M059J (cell line): ENCODE measurements around the gene DTNA. TPM values are rescaled to one million over a fixed set of nuclear protein-coding genes. Genes with fewer than 3 reads are reported as not detected.
"Not testable (repeated sequence)": the region's sequence is repeated elsewhere in the genome, so short reads cannot be mapped to it uniquely, and the experiment has no call there.

ENCODE experiments used
- DNase-seq: peaks from one replicate; pipeline ENCODE4 v3.0.0-alpha.2; 2012; ENCODE audit warnings: low read depth
- total RNA-seq: library from RNA; depleted of rRNA; stranded (reverse); fragments of >200 nt; shearing (Covaris generic); gene quantifications from 2 replicates; pipeline ENCODE4 v1.2.3, GENCODE V29; 2014

DTNA gene
- total RNA-seq, 1 experiment from 2014 or later: 3.0 TPM

DNA sequence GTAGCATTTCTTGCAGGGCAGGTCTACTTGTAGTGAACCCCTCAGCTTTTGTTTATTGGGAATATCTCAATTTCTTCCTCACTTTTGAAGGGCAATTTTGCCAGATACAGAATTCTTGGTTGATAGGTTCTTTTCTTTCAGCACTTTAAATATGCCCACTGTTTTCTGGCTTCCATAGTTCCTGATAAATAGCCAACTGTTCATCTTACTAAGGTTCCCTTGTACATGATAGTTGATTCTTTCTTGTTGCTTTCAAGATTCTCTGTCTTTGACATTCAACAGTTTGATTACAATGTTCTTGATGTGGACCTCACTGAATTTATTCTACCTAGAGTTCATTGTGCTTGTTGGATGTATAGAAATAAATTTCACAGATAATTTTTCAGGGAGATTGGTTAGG, 183.1 kb downstream of the DTNA start:
- DNase-seq: no peak

- no peak for DNase-seq
Measured at GRCh38 chr18:34901299-34901698, 191.2 kb downstream of the DTNA start.

- DNase-seq: no peak
Measured at GRCh38 chr18:34904994-34905393, 194.9 kb downstream of the DTNA start.

- DNase-seq: not testable (repeated sequence)
Measured at GRCh38 chr18:34906985-34907384, 196.9 kb downstream of the DTNA start.

DNA sequence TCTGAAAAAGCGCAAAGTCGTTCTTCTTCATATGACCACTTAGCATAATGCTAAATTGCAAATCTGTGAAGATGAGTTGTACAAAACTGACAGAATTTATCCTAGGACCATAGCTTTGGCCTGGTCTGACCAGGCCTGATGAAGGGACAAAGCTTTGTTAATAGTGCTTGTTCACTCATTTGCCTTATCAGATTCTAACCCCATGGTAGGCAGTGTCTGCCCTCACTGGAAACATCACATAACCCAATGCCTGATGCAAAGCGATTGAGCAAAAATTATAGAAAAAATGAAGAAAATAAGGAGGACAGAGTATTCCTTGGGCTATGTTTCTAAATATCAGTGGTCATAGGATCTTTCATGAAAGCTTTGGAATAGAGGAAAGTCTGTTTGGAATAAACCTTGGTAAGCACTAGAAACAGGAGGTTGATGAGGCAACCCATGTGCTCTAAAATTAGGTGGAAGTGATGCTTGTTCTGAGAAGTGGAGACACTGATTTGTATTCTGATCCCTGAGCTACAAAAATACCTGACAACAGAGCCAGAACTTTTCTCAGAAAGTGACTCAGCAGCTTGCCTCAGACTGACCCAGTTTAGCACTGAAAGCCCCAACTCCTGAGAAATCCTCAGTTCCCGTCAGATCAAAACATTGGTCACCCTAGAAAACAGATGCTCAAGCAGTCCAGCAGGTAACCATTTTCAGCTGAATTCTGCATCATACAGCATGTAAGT, 199.7 kb downstream of the DTNA start:
- peak; percentile 8 for DNase-seq

DNA sequence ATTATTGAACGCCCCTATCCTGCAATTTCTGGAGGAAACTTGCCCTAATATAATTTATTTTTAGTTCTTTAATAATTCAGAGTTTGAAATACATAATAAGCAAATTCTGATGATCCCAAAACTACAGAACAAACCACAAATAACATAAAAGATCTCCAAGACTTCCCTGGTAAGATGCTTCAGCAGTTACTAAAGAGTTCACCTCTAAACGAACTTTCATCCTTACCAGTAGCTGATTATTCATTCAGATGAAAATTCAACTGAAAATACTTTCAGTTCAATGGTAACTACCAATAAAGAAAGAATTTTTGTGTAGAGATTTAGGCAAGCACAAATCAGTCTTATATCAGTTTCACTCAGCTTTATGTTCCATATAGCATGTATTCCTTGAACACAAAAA, 201.0 kb downstream of the DTNA start:
- DNase-seq: no peak

GRCh38 chr18:34911661-34912384, 201.7 kb downstream of the DTNA start:
- peak; percentile 86 for DNase-seq

DNA sequence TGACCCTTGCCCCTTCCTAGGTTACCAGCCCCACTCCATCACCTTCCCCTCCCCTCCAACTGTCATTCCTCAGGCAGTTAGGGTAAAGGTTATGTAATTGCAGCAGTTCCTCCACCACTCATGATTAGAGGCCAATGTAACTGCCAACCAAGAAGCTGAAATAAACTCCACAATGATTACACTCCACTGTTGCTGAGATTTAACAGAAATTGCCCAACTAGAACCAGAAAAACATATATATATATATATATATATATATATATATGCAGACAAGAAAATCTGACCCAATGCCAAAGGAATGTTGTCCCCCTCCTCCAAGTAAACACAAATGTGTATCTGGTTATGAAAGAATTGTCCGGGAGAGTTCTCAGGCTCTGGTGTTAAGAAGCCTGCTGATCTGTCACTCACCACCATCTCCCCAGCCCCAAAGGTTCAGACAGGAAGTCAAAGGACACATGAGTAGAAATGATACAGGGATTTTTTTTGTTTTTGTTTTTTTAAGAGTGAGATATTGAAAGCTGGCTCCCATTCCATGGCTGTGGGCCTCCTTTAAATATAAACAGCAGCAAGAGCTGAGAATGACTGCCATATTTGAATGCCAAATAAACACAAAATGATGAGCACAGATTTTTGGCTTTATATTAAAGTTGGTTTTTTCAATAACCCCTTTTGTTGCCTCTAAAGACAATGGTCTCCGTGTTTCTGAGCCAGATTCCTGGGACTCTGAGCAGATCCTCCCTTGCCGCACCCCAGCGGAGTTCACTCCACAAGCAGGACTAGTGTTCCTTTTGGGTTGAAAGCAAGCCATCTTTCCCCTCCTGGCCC, 204.0 kb downstream of the DTNA start:
- peak; percentile 30 for DNase-seq

- no peak for DNase-seq
Measured at GRCh38 chr18:34915046-34915445, 204.9 kb downstream of the DTNA start.

GRCh38 chr18:34916539-34916938, 206.4 kb downstream of the DTNA start:
- DNase-seq: not testable (repeated sequence)

DNA sequence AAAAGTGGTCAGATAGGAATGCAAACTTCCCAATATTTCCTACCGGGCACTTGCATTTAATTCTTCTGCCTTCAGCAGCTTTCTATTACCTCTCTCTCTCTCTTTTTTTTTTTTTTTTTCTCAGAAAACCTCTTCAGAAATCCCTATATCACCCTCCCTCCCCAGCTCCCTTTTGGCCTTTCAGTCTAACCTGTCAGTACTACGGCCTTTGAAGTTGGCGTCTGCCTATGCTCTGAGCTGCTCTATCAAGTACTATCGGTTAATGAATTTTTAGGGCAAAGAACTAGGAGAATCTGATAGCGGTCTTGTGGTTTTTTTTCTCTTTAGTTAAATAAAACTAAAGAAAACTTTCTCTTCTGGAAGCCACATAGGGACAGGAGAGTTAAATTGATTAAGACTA, 208.8 kb downstream of the DTNA start:
- no peak for DNase-seq

DNA sequence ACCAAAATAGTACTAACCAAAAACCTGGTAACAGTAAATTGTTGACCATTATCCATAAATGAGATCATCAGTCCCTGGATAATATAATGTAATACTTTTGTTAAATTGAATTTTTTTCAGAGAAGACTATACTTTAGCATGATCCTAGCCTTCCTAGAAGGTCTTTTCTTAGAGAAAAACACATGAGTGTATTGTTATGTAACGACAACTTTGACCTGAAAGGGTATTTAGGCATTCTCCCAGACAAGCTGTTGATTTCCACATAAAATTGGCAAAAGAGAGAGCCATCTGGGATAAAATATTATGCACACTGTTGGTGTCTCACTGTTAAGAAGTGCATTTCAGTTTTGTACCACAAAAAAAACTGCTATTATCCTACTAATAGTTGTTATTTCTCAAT, 211.1 kb downstream of the DTNA start:
- no peak for DNase-seq

- peak; percentile 26 for DNase-seq
Measured at GRCh38 chr18:34921811-34922385, 211.8 kb downstream of the DTNA start.

- DNase-seq: not testable (repeated sequence)
Measured at GRCh38 chr18:34922594-34922993, 212.5 kb downstream of the DTNA start.

- DNase-seq: no peak
Measured at GRCh38 chr18:34923911-34924310, 213.8 kb downstream of the DTNA start.

DNA sequence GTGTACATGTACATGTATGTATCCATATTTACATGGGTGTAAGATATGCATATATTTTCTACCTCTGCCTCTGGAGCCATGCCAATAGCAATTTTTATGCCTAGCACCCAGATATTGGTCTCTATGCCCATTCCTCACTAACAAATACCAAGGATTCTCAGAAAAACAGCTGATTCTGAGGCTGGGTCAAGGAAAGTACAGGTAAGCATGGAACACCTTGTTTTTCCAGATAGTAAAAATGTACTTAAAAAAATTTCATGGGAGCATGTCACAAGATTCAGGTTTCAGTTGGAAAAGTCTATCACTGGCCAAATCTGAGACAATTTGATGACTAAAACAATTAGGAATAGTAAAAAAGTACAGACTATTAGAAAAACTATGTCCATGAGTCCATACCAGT, 216.6 kb downstream of the DTNA start:
- DNase-seq: no peak

DNA sequence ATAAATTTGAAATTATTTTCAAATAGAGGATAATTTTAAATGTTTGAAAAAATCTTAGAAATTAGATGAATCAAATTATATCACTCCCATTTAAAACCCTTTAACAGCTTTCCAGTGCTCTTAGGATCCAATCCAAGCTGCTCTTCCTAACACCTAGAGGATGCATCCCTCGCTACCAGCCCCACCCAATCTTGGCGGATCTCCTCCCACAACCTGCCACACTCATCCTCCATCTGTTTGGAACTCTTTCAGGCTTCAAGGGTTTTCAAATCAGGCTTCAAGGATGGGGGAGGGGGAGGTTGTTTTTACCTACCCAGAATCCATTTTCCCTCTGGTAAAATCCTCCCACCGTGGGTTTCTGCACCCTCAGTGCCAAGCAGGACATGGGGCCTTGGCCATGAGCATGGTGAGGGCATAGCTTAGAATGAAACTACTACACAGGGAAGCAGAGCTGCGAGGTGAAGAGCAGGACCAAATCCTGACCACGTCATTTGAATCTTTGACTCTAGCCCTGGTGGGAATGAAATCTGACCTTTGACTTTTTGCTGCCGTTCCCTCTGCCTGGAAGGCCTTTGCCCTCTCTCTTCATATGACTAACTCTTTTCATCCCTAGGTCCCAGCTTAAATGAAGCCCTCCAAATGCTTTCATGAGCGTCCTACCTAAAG, 218.1 kb downstream of the DTNA start:
- DNase-seq: no peak

GRCh38 chr18:34928754-34929335, 218.7 kb downstream of the DTNA start:
- no peak for DNase-seq

- DNase-seq: peak; percentile 90
Measured at GRCh38 chr18:34929336-34929780, 219.3 kb downstream of the DTNA start.

DNA sequence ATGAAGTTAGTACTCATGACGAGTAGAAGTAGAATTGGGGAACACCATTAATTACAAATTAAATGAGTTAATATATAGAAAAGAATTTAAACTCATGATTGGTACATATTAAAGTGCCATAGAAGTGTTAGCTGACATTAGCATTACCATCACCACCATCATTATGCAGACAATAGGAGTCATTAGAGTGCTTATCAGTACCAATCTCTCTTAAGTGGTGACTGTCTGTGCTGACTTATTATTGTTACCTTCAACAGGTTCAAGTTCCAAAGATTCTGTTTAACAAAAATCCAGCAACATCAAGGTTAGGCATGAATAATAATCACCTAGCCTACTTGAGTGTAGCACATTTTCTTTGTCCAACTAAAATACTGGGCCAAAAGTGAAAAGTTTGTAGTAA, 222.3 kb downstream of the DTNA start:
- DNase-seq: no peak
